D721Med (cell line): ENCODE results near the gene TAS2R43.
"Not testable (repeated sequence)": the region's sequence is repeated elsewhere in the genome, so short reads cannot be mapped to it uniquely, and the experiment has no call there.

Experiments used
- DNase-seq: peaks from one replicate; pipeline ENCODE4 v3.0.0; 2011; ENCODE audit warnings: low spot score; ENCODE audit not compliant: insufficient read length
- FAIRE-seq: peaks from 2 replicates; lab custom pipeline; 2011; peaks lifted over from hg19 to GRCh38; lab: Jason Lieb, UNC
- TF ChIP-seq, protein P1 (sequence below): IDR thresholded peaks from 2 replicates; pipeline ENCODE4 v1.5.1; 2012; ENCODE audit warnings: mild to moderate bottlenecking, control low read depth; ENCODE audit not compliant: insufficient read depth; ENCODE audit errors: missing control alignments

Gene TAS2R43

DNA sequence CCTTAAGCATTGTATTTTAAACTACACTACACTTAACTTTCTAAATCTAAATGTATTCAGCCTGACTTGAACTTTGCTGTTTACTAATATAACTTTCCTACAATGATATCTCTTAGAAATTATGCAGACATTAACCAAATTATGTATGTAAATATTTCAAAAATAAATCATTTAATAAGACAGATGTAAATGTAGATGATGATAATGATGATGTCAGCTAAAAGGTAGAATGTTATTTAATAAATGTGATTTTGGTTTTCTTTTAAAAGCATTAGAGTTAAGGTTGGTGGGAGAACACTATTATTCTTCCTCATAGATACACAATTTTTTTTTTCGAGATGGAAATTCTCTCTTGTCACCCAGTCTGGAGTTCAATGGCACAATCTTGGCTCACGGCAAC, 10.1 kb downstream of the TAS2R43 start:
- DNase-seq, result no peak
- no peak for FAIRE-seq
- TF ChIP-seq, protein P1, sequence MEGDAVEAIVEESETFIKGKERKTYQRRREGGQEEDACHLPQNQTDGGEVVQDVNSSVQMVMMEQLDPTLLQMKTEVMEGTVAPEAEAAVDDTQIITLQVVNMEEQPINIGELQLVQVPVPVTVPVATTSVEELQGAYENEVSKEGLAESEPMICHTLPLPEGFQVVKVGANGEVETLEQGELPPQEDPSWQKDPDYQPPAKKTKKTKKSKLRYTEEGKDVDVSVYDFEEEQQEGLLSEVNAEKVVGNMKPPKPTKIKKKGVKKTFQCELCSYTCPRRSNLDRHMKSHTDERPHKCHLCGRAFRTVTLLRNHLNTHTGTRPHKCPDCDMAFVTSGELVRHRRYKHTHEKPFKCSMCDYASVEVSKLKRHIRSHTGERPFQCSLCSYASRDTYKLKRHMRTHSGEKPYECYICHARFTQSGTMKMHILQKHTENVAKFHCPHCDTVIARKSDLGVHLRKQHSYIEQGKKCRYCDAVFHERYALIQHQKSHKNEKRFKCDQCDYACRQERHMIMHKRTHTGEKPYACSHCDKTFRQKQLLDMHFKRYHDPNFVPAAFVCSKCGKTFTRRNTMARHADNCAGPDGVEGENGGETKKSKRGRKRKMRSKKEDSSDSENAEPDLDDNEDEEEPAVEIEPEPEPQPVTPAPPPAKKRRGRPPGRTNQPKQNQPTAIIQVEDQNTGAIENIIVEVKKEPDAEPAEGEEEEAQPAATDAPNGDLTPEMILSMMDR, result no peak

DNA sequence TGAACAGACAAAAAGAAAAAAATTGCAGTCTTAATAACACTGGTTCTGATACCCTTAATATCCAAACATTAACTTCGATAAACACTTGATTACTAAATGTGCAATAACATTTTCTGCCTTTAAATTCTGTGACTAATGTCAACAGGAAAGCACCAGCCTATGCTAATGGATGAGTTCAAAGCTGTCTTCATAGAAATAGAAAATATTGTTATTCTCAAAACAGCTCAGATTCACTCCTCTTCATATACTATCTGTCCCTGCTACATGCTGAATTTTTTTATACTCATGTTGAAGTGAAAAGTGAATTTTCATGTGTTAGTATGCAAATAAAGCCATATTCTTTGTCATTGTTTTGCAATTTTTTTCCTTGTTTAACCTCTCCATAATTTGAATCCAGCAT, 13.9 kb downstream of the TAS2R43 start:
- FAIRE-seq (no peak), DNase-seq (no peak)
- TF ChIP-seq, protein P1, result no peak

DNA sequence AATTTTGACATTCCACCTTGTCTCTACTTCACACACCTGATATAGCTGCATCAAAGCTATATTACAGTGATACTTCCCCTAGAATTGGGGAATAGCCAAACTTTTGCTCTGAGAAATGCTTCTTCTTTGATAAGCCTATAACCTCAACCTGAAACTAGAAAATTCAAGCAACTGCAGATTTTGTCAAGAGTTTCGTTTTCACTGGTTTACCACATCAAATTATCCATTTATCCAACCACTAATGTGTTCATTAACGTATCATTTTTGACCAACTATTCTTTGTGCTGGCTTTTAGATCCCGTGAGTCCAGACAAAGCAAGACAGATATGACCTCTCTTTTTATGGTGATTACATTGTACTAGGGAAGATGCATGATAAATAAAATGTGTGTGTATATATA, 16.5 kb downstream of the TAS2R43 start:
- DNase-seq (no peak), FAIRE-seq (no peak)
- TF ChIP-seq, protein P1, result no peak

DNA sequence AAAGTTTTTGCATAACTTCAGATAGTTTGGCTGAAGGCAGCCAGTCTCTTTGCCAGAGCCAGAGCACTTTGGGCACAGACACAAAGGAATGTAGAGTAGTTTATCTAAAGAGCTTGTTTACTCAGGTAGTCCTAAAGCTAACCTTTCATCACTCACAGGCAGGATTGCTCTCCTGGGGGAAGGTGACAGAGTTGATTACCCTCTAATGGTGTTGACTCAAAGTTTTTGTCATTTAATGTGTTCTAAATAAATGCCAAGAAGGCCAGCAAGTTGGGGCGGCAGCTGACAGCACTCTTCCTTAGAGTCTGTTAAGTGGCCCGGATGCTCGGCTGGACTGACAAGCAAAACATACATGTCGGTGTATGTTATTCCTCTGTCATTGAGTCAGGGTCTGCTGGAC, 20.7 kb downstream of the TAS2R43 start:
- DNase-seq, result no peak
- TF ChIP-seq, protein P1, result no peak
- no peak for FAIRE-seq

DNA sequence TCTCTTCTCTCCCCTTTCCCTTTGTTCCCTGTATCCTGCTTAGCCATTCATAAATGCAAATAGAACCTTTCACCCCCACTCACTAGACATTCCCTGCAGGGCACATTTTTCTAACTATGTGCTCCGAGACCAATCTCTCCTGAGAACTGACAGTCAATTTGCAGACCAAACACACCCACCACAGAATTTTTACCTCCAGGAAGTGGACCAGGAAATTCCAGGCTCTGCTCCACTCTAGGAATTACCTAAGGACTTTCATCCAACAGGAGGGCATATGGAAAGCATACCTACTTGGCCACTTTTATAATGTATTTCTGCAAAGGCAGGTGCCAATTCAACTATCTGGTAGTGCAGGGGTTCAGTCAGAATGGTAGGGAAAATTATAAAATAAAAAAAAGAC, 21.1 kb downstream of the TAS2R43 start:
- TF ChIP-seq, protein P1, result no peak
- FAIRE-seq (no peak), DNase-seq (no peak)

DNA sequence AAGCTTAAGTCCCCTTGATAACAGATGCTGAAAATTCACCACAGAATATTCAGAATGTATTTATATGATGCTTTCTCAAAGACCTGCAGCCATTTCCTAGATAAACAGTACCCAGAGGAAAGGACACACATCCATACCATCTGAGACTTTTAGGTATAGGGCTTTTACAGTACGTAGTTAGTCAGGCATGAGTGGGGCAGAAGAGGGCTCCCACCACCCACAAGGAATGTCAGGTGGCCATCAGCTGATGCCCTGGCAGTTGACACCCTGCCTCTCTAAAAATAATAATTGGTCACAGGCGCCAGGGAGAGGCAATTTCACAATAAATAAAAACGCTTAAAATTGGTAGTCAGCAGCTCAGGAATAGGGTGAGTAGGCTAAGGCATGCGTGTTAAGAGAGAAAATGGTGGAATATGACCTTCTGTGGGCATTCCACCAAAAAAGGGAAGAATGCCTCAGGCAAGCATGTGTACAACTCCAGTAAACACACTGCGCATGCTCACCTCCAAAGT, 22.2 kb downstream of the TAS2R43 start:
- FAIRE-seq (no peak), DNase-seq (no peak)
- TF ChIP-seq, protein P1, result no peak

DNA sequence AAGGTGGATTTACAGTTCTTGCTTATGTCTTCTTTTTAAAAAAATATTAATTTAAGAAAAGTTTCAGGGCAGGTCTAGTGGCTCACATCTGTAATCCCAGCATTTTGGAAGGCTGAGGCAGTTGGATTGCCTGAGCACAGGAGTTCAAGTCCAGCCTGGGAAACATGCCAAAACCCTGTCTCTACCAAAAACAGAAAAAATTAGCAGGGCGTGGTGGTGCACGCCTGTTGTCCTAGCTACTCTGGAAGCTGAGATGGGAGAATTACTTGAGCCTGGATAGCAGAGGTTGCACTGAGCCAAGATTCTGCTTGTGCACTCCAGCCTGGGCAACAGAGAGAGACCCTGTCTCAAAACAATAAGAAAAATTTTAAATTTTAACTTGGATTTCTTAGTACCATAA, 24.6 kb downstream of the TAS2R43 start:
- TF ChIP-seq, protein P1, result no peak
- FAIRE-seq, result no peak
- DNase-seq, result no peak

DNA sequence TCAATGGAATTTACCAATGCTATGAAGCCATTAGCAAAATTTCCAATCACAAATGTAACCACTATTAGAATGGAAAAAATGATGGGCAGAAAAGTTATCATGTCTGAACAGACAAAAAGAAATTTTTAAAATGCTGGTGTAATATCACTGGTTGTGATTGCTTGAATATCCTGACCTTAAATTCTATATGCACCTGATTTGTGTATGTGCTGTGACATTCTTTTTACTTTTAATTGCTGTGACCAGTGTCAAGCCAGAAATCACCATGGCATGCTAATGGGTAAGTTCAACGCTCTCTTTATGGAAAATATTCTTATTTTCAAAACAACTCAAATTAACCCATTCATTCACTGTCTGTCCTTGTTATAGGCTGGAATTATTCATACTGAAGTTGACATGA, 29.9 kb downstream of the TAS2R43 start, which contains the start of gene TAS2R46:
Gene TAS2R46, minus strand, starts transcription at position 101 of the 400 bp plus-strand sequence. Its CDS starts 0 bp downstream, at position 101.
- not testable (repeated sequence) for FAIRE-seq, DNase-seq
